ENCODE data around the gene REM1. TPM values are rescaled to one million over a fixed set of nuclear protein-coding genes. Genes with fewer than 3 reads are reported as not detected.

Gene REM1
- total and polyA plus RNA-seq, 2 of the 4 experiments (the other 2 are of a cell fraction) = not detected

DNA sequence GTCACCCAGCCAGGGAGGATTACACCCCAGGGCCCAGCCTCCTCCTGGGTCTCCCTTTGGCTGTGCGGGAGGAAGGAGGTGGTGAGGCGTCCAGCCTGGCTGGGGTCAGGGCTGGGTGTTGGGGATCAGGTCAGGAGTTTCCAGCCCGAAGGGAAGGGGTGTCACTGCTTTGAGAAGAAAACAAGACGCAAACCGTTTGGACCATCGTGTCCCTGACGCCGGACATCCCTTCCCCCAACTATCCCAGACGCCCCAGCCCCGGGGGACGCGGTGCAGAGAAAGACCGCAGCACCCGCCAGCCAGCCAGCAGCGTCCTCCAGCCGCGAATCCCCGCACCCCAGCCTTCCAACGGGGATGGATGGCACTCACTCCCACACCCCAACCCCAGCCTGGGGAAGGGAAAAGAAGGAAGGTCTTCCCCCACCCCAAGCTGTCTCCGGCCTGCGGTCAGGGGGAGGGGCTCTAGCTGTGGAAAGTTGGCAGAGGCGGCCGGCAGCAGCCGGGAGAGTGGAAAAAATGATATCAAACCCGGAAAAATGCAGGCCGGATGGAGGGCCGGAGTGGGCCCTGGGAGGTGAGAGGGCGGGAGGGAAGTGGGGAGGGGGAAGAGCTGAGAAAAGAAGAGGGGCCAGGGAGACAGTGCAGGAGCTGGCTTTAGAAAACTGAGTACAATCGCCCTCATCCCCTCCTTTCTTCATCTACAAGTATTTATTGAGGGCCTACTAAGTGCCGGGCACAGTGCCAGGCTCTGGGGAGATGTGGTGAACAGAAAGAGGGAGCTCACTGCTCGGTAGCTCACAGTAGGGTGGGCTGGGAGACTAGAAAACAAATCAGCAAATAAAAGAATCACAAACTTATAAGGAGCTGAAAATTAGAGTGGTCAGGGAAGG, 10.6 kb downstream of the REM1 start (continued):
- TF ChIP-seq, protein P1, sequence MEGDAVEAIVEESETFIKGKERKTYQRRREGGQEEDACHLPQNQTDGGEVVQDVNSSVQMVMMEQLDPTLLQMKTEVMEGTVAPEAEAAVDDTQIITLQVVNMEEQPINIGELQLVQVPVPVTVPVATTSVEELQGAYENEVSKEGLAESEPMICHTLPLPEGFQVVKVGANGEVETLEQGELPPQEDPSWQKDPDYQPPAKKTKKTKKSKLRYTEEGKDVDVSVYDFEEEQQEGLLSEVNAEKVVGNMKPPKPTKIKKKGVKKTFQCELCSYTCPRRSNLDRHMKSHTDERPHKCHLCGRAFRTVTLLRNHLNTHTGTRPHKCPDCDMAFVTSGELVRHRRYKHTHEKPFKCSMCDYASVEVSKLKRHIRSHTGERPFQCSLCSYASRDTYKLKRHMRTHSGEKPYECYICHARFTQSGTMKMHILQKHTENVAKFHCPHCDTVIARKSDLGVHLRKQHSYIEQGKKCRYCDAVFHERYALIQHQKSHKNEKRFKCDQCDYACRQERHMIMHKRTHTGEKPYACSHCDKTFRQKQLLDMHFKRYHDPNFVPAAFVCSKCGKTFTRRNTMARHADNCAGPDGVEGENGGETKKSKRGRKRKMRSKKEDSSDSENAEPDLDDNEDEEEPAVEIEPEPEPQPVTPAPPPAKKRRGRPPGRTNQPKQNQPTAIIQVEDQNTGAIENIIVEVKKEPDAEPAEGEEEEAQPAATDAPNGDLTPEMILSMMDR (conservative IDR thresholded peaks at IDR 0.05; ENCODE audit: low read depth, low read length) = no peak

DNA sequence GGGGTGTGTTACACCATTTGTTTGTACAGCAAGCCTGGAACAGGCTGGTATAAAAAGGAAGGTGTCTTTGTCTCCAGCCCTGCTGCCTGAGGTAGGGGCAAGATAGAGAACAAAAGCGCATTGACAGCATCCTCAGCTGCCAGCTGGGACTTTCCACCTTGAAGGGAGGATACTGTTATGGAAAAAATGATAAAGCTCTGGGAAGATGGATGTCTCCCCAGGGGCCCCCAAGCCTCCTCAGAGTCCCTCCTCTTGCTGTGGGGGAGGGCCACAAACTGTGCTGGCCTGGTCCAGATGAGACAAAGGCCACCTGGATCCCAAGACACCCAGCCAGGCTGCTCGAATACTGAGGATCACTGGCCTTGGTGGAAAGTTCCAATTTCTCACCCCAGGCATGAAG, 13.0 kb downstream of the REM1 start:
- no peaks in the 10 kb centered on the region for H3K9me1 ChIP-seq (ENCODE audit: insufficient read depth, low read length)
- no peak overlapping the region for H2AFZ ChIP-seq (replicated peaks; ENCODE audit: low read length, poor library complexity)
- no peaks in the 10 kb centered on the region for H3K79me1 ChIP-seq (ENCODE audit: low read depth in 1 of 2, low read length in 2 of 2)
- H4K8ac ChIP-seq (ENCODE audit: low read depth in 2 of 2, low read length in 2 of 2) = no peak overlapping the region
- no peak overlapping the region for H3K4me2 ChIP-seq (ENCODE audit: low read depth, low read length)
- H2AK5ac ChIP-seq (ENCODE audit: low read depth, low read length) = no peak overlapping the region
- H4K20me1 ChIP-seq (ENCODE audit: insufficient read depth, low read length) = no peaks in the 10 kb centered on the region
- no peaks in the 10 kb centered on the region for H3K9me3 ChIP-seq (ENCODE audit: control insufficient read depth, insufficient read depth, low read length)
- no TSS peak for BruUV-seq (replicated peaks)
- ChIA-PET POLR2A (ENCODE audit: unreplicated experiment) (no interaction called here), CTCF (interaction anchor here (0.8 kb wide), 1 partner anchor 15 kb away, joined by 3 read pairs; no protein-coding TSS in a partner anchor)
- ATAC-seq (ENCODE audit: low read depth) = no peak
- no peaks in the 10 kb centered on the region for H3K4me1 ChIP-seq (ENCODE audit: control insufficient read depth, insufficient read depth, low read length)
- DNase-seq = no peak
- H2AK9ac ChIP-seq (replicated peaks; ENCODE audit: low read depth, low read length, poor library complexity) = no peak overlapping the region
- intact Hi-C loops (cut with micrococcal nuclease) (no loop called here), dilution Hi-C loops (cut with HindIII; ENCODE audit: low sequenced_read_pairs, unreplicated experiment) (no loop called here), in situ Hi-C loops (cut with MboI; ENCODE audit: low sequenced_read_pairs) (no loop called here)
- no peak overlapping the region for H2BK20ac ChIP-seq (ENCODE audit: low read depth, low read length)
- H3K9ac ChIP-seq (ENCODE audit: low read depth, low read length) = no peak overlapping the region
- H3K18ac ChIP-seq (ENCODE audit: low read depth, low read length) = no peak overlapping the region
- no peak overlapping the region for H4K5ac ChIP-seq (ENCODE audit: low read depth, low read length)
- H3K27me3 ChIP-seq (ENCODE audit: control insufficient read depth, insufficient read depth, low read length) = peaks cover 10% of the 10 kb centered on the region
- no peak overlapping the region for H3K4ac ChIP-seq (ENCODE audit: low read depth, low read length)
- H3K23ac ChIP-seq (ENCODE audit: low read depth, low read length) = no peak overlapping the region
- H2BK5ac ChIP-seq (ENCODE audit: low read depth, low read length, poor library complexity, severe bottlenecking) = no peak overlapping the region
- no peak overlapping the region for H4K91ac ChIP-seq (ENCODE audit: insufficient read depth, low read depth, low read length)
- H2BK15ac ChIP-seq (ENCODE audit: low read depth, low read length) = no peak overlapping the region
- H3K14ac ChIP-seq (replicated peaks; ENCODE audit: low read depth, low read length) = no peak overlapping the region
- WGBS, 2 experiments (ENCODE audit: extremely low coverage in 2 of 2, insufficient read length in 1 of 2) = 0% methylated on average over 1 of the region's 2 CpGs; no CpG with 5 or more reads in 1 of the 2 experiments
- no peak overlapping the region for H3K4me3 ChIP-seq (ENCODE audit: insufficient read depth, low read depth, low read length)
- H3K27ac ChIP-seq (ENCODE audit: insufficient read depth, low read length) = no peak overlapping the region
- H3K56ac ChIP-seq (ENCODE audit: extremely low read depth, insufficient read depth, low read length) = no peak overlapping the region
- H2BK120ac ChIP-seq (ENCODE audit: low read depth, low read length) = no peak overlapping the region
- H3K36me3 ChIP-seq (ENCODE audit: control insufficient read depth, insufficient read depth, low read length) = no peaks in the 10 kb centered on the region
- TF ChIP-seq, protein P2, sequence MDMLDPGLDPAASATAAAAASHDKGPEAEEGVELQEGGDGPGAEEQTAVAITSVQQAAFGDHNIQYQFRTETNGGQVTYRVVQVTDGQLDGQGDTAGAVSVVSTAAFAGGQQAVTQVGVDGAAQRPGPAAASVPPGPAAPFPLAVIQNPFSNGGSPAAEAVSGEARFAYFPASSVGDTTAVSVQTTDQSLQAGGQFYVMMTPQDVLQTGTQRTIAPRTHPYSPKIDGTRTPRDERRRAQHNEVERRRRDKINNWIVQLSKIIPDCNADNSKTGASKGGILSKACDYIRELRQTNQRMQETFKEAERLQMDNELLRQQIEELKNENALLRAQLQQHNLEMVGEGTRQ (IDR thresholded peaks at IDR 0.05; ENCODE audit: low read depth, low read length) = no peak
- TF ChIP-seq NFE2L2 (IDR thresholded peaks at IDR 0.05; ENCODE audit: low read depth, low read length) = no peak
- TF ChIP-seq RAD21 (IDR thresholded peaks at IDR 0.05; ENCODE audit: low read length) = no peak
- TF ChIP-seq POLR2A (IDR thresholded peaks at IDR 0.05; ENCODE audit: low read depth, low read length) = no peak
- TF ChIP-seq BHLHE40 (IDR thresholded peaks at IDR 0.05; ENCODE audit: low read depth, low read length) = no peak
- TF ChIP-seq RFX5 (IDR thresholded peaks at IDR 0.05; ENCODE audit: low read depth, low read length) = no peak
- TF ChIP-seq, protein P3, sequence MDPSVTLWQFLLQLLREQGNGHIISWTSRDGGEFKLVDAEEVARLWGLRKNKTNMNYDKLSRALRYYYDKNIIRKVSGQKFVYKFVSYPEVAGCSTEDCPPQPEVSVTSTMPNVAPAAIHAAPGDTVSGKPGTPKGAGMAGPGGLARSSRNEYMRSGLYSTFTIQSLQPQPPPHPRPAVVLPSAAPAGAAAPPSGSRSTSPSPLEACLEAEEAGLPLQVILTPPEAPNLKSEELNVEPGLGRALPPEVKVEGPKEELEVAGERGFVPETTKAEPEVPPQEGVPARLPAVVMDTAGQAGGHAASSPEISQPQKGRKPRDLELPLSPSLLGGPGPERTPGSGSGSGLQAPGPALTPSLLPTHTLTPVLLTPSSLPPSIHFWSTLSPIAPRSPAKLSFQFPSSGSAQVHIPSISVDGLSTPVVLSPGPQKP (IDR thresholded peaks at IDR 0.05; ENCODE audit: borderline replicate concordance, low read depth, low read length) = no peak
- TF ChIP-seq MXI1 (IDR thresholded peaks at IDR 0.05; ENCODE audit: borderline replicate concordance, low read depth, low read length) = no peak
- TF ChIP-seq CEBPB (IDR thresholded peaks at IDR 0.05; ENCODE audit: low read depth, low read length) = no peak
- no peak for TF ChIP-seq SMC3 (IDR thresholded peaks at IDR 0.05; ENCODE audit: low read depth, low read length)

Data from IMR-90 (cell line).